Upper lobe of left lung (tissue), 4 donors: Measurements from ENCODE around the gene ARIH1.
"Not testable (repeated sequence)": the region's sequence is repeated elsewhere in the genome, so short reads cannot be mapped to it uniquely, and the experiment has no call there.

Experiments used
- EP300 ChIP-seq, 4 donors: sonication (generic); formaldehyde crosslinking; IDR thresholded peaks; one replicate each; pipeline ENCODE4 v1.5.1; 2017; ENCODE audit warnings: antibody characterized with exemption in 4 of 4, control low read depth in 2 of 4
- POLR2A ChIP-seq, 4 donors: fragments of 450-650 bp; IDR thresholded peaks; one replicate each; pipeline ENCODE4 v1.5.1; 2016 to 2017; ENCODE audit warnings: antibody characterized with exemption in 4 of 4, mild to moderate bottlenecking in 2 of 4
- POLR2AphosphoS5 ChIP-seq, 2 donors: sonication (generic); formaldehyde crosslinking; IDR thresholded peaks; one replicate each; pipeline ENCODE4 v1.5.1; 2017; ENCODE audit warnings: antibody characterized with exemption in 2 of 2
- TF ChIP-seq, protein P1 (sequence below), 6 experiments: fragments of 450-650 bp in 4 of 6; fragments of 200-600 bp in 2 of 6; sonication (generic) in 2 of 6; IDR thresholded peaks; one replicate each; pipeline ENCODE4 v1.5.1; 2016 to 2019; ENCODE audit warnings: antibody characterized with exemption in 6 of 6

DNA sequence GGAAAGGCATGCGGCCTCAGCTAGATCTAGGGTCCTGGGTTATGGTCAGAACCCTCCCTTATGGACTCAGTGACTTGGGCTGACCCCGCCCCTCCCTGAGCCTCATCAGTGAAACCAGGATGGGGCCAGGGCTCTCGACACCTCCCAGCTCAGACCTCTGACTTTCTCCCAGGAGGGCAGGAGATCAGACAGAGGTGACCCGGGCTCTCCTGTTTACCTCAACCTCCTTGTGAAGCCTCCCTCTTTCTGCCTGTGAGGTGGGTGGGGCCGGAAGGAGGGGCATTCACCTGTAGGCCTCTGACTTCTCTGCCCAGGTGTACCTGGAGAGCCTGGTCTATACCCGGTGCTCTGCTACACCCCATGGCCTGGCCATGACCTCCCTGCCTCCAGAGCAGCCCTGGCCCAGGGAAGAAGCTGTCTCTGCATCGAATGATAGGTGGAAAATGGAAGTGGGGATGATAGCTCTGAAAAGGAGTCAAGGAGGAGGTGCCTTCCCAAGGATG is 155.0 kb downstream of the ARIH1 start:
- TF ChIP-seq, protein P1, sequence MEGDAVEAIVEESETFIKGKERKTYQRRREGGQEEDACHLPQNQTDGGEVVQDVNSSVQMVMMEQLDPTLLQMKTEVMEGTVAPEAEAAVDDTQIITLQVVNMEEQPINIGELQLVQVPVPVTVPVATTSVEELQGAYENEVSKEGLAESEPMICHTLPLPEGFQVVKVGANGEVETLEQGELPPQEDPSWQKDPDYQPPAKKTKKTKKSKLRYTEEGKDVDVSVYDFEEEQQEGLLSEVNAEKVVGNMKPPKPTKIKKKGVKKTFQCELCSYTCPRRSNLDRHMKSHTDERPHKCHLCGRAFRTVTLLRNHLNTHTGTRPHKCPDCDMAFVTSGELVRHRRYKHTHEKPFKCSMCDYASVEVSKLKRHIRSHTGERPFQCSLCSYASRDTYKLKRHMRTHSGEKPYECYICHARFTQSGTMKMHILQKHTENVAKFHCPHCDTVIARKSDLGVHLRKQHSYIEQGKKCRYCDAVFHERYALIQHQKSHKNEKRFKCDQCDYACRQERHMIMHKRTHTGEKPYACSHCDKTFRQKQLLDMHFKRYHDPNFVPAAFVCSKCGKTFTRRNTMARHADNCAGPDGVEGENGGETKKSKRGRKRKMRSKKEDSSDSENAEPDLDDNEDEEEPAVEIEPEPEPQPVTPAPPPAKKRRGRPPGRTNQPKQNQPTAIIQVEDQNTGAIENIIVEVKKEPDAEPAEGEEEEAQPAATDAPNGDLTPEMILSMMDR (IDR thresholded peaks at IDR 0.05) = not testable (repeated sequence)
- not testable (repeated sequence) for TF ChIP-seq EP300, POLR2A, POLR2AphosphoS5 (IDR thresholded peaks at IDR 0.05)
